ENCODE data around the gene SKA2. TPM values are rescaled to one million over a fixed set of nuclear protein-coding genes. Genes with fewer than 3 reads are reported as not detected.
A peak's percentile ranks its signal among the peaks of the same experiment; 100 is the strongest.

SKA2 gene
- total and polyA plus RNA-seq, 9 of the 15 experiments (the other 6 are each of a cell fraction or from before 2014, with no cell fraction given), result 58.1 to 183 (median 133) TPM

GRCh38 chr17:59108400-59109102 lies 46.4 kb downstream of the SKA2 start:
- no TSS peak for BruUV-seq (replicated peaks)
- Histone ChIP-seq H3K9me1 (ENCODE audit: control insufficient read depth, insufficient read depth, low read length) (no peaks in the 10 kb centered on the region), H3K4me2 (ENCODE audit: insufficient read depth, low read length) (no peak overlapping the region), H3K4me1 (replicated peaks in 1 of 2; ENCODE audit: control insufficient read depth in 2 of 2, insufficient read depth in 2 of 2, low read length in 2 of 2) (peaks cover 9 to 17% of the 10 kb centered on the region in 2 experiments; a peak in 4 of 5 replicates), H4K20me1 (replicated peaks; ENCODE audit: control insufficient read depth, insufficient read depth, low read length) (no peaks in the 10 kb centered on the region), H3K9ac (ENCODE audit: insufficient read depth in 1 of 2, low read depth in 2 of 2, low read length in 2 of 2) (no peak overlapping the region), H3K36me3 (ENCODE audit: control insufficient read depth, insufficient read depth, low read length) (peaks cover 30% of the 10 kb centered on the region), H3K27me3 (ENCODE audit: control insufficient read depth in 2 of 2, insufficient read depth in 2 of 2, low read length in 2 of 2) (no peaks in the 10 kb centered on the region), H3K27ac (ENCODE audit: extremely low read depth, low read depth, low read length) (no peak overlapping the region), H3K4me3 (no peak overlapping the region), H3K79me2 (ENCODE audit: control insufficient read depth, insufficient read depth, low read length) (peaks cover 29% of the 10 kb centered on the region), H2AFZ (ENCODE audit: low read depth, low read length) (no peak overlapping the region), H3K9me3 (replicated peaks; ENCODE audit: control insufficient read depth, insufficient read depth, low read depth, low read length) (no peaks in the 10 kb centered on the region)
- ATAC-seq (no peak), FAIRE-seq (no peak), DNase-seq (ENCODE audit: extremely low read depth in 1 of 4, low spot score in 3 of 4) (no peak)
- intact Hi-C loops (cut with micrococcal nuclease), result no loop called here
- in situ Hi-C loops (cut with MboI), result no loop called here
- WGBS (ENCODE audit: insufficient coverage, low coverage, missing lambda C conversion rate), result 91% methylated on average over 7 of the region's 7 CpGs
- POLR2A ChIA-PET, result no interaction called here
- CTCF ChIA-PET (ENCODE audit: low intra/inter-chr PET ratio), result no interaction called here
- TF ChIP-seq BMI1 (IDR thresholded peaks at IDR 0.05; ENCODE audit: low read length), result no peak
- TF ChIP-seq ZNF121 (CRISPR knock-in tag; conservative IDR thresholded peaks at IDR 0.05), result peak; percentile 94
- TF ChIP-seq SUPT5H (IDR thresholded peaks at IDR 0.05), result 0 out of 2 replicates have a peak, but pooled peaks have one; percentile 7
- TF ChIP-seq ZNF407 (IDR thresholded peaks at IDR 0.05; ENCODE audit: low read depth), result no peak
- TF ChIP-seq GATA2 (CRISPR knock-in tag; IDR thresholded peaks at IDR 0.05), result no peak
- no peak for TF ChIP-seq ZNF57 (CRISPR knock-in tag; IDR thresholded peaks at IDR 0.05)
- no peak for TF ChIP-seq ZNF589 (CRISPR knock-in tag; IDR thresholded peaks at IDR 0.05; ENCODE audit: low read depth)
- peak in 1 of 3 experiments; percentile 54; a peak in 1 of 6 replicates for TF ChIP-seq ZBTB11 (CRISPR knock-in tag; IDR thresholded peaks at IDR 0.05)
- peak; percentile 63; the same call in 1 of the 2 replicates for TF ChIP-seq BCOR (IDR thresholded peaks at IDR 0.05)
- no peak for TF ChIP-seq MTA2 (IDR thresholded peaks at IDR 0.05; ENCODE audit: low read depth)

All from K562 (cell line).